HepG2 (cell line): ENCODE results near the gene FLT3LG. TPM values are rescaled to one million over a fixed set of nuclear protein-coding genes. Genes with fewer than 3 reads are reported as not detected.

Experiments
- ARNT2 ChIP-seq: sonication (generic); formaldehyde crosslinking; IDR thresholded peaks from 2 replicates; pipeline ENCODE4 v1.8.0; 2022; ENCODE audit warnings: mild to moderate bottlenecking, low read depth, missing genetic modification reagents, moderate library complexity
- CHD2 ChIP-seq: IDR thresholded peaks from 2 replicates; pipeline ENCODE4 v1.6.1; 2011; ENCODE audit warnings: low read depth, low read length, improper control_type of control experiment
- ETS1 ChIP-seq: sonication (generic); formaldehyde crosslinking; IDR thresholded peaks from 2 replicates; pipeline ENCODE4 v1.4.0; 2020; ENCODE audit warnings: missing genetic modification reagents
- MEIS2 ChIP-seq: sonication (generic); formaldehyde crosslinking; IDR thresholded peaks from 2 replicates; pipeline ENCODE4 v1.9.0; 2021; ENCODE audit warnings: mild to moderate bottlenecking, missing genetic modification reagents
- MIER3 ChIP-seq: IDR thresholded peaks from 2 replicates; pipeline ENCODE4 v1.6.1; 2016; ENCODE audit warnings: missing compliant biosample characterization, borderline replicate concordance
- NKX3-1 ChIP-seq: sonication (generic); formaldehyde crosslinking; IDR thresholded peaks from 2 replicates; pipeline ENCODE4 v1.5.0; 2020; ENCODE audit warnings: missing genetic modification reagents
- NR2C2 ChIP-seq: sonication (generic); formaldehyde crosslinking; IDR thresholded peaks from 2 replicates; pipeline ENCODE4 v1.4.0; 2020; ENCODE audit warnings: missing genetic modification reagents, mild to moderate bottlenecking, moderate library complexity, borderline replicate concordance
- SAP130 ChIP-seq: IDR thresholded peaks from 2 replicates; pipeline ENCODE4 v1.6.1; 2016; ENCODE audit warnings: low read depth
- USF2 ChIP-seq, 2 experiments: sonication (generic) in 1 of 2; formaldehyde crosslinking in 1 of 2; IDR thresholded peaks; 2 replicates each; pipeline versions ENCODE4 v1.5.1 to v1.6.1; 2011 to 2020; ENCODE audit warnings: borderline replicate concordance in 1 of 2, low read depth in 1 of 2, low read length in 1 of 2, mild to moderate bottlenecking in 1 of 2, missing genetic modification reagents in 1 of 2, moderate library complexity in 1 of 2
- ZBTB46 ChIP-seq: sonication (generic); formaldehyde crosslinking; IDR thresholded peaks from 2 replicates; pipeline ENCODE4 v1.4.0; 2020; ENCODE audit warnings: mild to moderate bottlenecking, missing genetic modification reagents, borderline replicate concordance
- ZNF230 ChIP-seq: sonication (generic); formaldehyde crosslinking; IDR thresholded peaks from 2 replicates; pipeline ENCODE4 v1.4.0; 2020; ENCODE audit warnings: mild to moderate bottlenecking, missing genetic modification reagents
- ZNF597 ChIP-seq: sonication (generic); formaldehyde crosslinking; IDR thresholded peaks from 2 replicates; pipeline ENCODE4 v1.5.0; 2020; ENCODE audit warnings: missing genetic modification reagents
- ZNF619 ChIP-seq: sonication (generic); formaldehyde crosslinking; IDR thresholded peaks from 2 replicates; pipeline ENCODE4 v1.4.0; 2020; ENCODE audit warnings: mild to moderate bottlenecking, missing genetic modification reagents
- ZNF792 ChIP-seq: IDR thresholded peaks from 2 replicates; pipeline ENCODE4 v1.6.1; 2016
- ZSCAN25 ChIP-seq: sonication (generic); formaldehyde crosslinking; IDR thresholded peaks from 2 replicates; pipeline ENCODE4 v1.8.0; 2022; ENCODE audit warnings: mild to moderate bottlenecking, missing genetic modification reagents
- polyA plus RNA-seq, 8 experiments: library from polyadenylated mRNA; depleted of rRNA in 3 of 8; stranded (reverse) in 7 of 8; unstranded in 1 of 8; fragments of >200 nt; fragmentation: Illumina TruSeq in 4 of 8; extraction: Trizol in 4 of 8; gene quantifications; 2 replicates each; pipeline versions ENCODE4 v1.2.1 to v1.2.3, GENCODE V29; 2011 to 2016; ENCODE audit warnings: low read depth in 4 of 8, missing spikeins in 1 of 8, mixed read lengths in 1 of 8; ENCODE audit not compliant: insufficient read depth in 1 of 8
- total RNA-seq, 5 experiments: library from RNA; depleted of rRNA; stranded (reverse); fragments of >200 nt; fragmentation: Illumina TruSeq; extraction: Trizol; gene quantifications; 2 replicates each; pipeline ENCODE4 v1.2.3, GENCODE V29; 2016; ENCODE audit warnings: low read depth in 1 of 5
- TF ChIP-seq, protein P1 (sequence below): sonication (generic); formaldehyde crosslinking; IDR thresholded peaks from 2 replicates; pipeline ENCODE4 v1.8.1; 2022; ENCODE audit warnings: low read depth, mild to moderate bottlenecking, missing genetic modification reagents
- TF ChIP-seq, protein P2 (sequence below): sonication (generic); IDR thresholded peaks from 2 replicates; pipeline ENCODE4 v1.6.1; 2016; ENCODE audit warnings: low read depth, borderline replicate concordance

FLT3LG gene
- total and polyA plus RNA-seq, 2 of the 13 experiments (the other 11 are each of a cell fraction or from before 2014, with no cell fraction given): 1.5 to 2.6 TPM

- TF ChIP-seq, protein P1, sequence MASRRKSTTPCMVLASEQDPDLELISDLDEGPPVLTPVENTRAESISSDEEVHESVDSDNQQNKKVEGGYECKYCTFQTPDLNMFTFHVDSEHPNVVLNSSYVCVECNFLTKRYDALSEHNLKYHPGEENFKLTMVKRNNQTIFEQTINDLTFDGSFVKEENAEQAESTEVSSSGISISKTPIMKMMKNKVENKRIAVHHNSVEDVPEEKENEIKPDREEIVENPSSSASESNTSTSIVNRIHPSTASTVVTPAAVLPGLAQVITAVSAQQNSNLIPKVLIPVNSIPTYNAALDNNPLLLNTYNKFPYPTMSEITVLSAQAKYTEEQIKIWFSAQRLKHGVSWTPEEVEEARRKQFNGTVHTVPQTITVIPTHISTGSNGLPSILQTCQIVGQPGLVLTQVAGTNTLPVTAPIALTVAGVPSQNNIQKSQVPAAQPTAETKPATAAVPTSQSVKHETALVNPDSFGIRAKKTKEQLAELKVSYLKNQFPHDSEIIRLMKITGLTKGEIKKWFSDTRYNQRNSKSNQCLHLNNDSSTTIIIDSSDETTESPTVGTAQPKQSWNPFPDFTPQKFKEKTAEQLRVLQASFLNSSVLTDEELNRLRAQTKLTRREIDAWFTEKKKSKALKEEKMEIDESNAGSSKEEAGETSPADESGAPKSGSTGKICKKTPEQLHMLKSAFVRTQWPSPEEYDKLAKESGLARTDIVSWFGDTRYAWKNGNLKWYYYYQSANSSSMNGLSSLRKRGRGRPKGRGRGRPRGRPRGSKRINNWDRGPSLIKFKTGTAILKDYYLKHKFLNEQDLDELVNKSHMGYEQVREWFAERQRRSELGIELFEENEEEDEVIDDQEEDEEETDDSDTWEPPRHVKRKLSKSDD (CRISPR knock-in tag): peak; percentile 93
- no peak for TF ChIP-seq ZNF597 (CRISPR knock-in tag)
- no peak for TF ChIP-seq CHD2
- 0 out of 2 replicates have a peak, but pooled peaks have one; percentile 39 for TF ChIP-seq ZSCAN25 (CRISPR knock-in tag)
- peak; percentile 35; the same call in 1 of the 2 replicates for TF ChIP-seq NKX3-1 (CRISPR knock-in tag)
- TF ChIP-seq MEIS2 (CRISPR knock-in tag): peak; percentile 47; the same call in 1 of the 2 replicates
- TF ChIP-seq SAP130 (CRISPR knock-in tag): peak; percentile 93
- TF ChIP-seq ZBTB46: no peak
- TF ChIP-seq ARNT2 (CRISPR knock-in tag): peak; percentile 45; the same call in 1 of the 2 replicates
- 0 out of 2 replicates have a peak, but pooled peaks have one; percentile 33 for TF ChIP-seq ETS1 (CRISPR knock-in tag)
- TF ChIP-seq ZNF619: no peak; the same call in 1 of the 2 replicates
- peak; percentile 75 for TF ChIP-seq MIER3 (CRISPR knock-in tag)
- TF ChIP-seq NR2C2 (CRISPR knock-in tag): peak; percentile 78
- no peak for TF ChIP-seq ZNF230 (CRISPR knock-in tag)
- TF ChIP-seq ZNF792: 0 out of 2 replicates have a peak, but pooled peaks have one; percentile 61
- peak; percentile 95 for TF ChIP-seq USF2 (IDR thresholded peaks at IDR 0.05; ENCODE audit: low read depth, low read length)
- TF ChIP-seq USF2 (CRISPR knock-in tag; IDR thresholded peaks at IDR 0.05; ENCODE audit: borderline replicate concordance): peak; percentile 98; the same call in 1 of the 2 replicates
- TF ChIP-seq, protein P2, sequence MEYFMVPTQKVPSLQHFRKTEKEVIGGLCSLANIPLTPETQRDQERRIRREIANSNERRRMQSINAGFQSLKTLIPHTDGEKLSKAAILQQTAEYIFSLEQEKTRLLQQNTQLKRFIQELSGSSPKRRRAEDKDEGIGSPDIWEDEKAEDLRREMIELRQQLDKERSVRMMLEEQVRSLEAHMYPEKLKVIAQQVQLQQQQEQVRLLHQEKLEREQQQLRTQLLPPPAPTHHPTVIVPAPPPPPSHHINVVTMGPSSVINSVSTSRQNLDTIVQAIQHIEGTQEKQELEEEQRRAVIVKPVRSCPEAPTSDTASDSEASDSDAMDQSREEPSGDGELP: peak; percentile 24; the same call in 1 of the 2 replicates
Observed at GRCh38 chr19:49487277-49488045, 13.4 kb downstream of the FLT3LG start, which contains the start of gene RPL13A (continued).
